GM12878 (cell line): ENCODE measurements around the gene SHC1. TPM values are rescaled to one million over a fixed set of nuclear protein-coding genes. Genes with fewer than 3 reads are reported as not detected.
A peak's percentile ranks its signal among the peaks of the same experiment; 100 is the strongest.

ENCODE experiments used
- ATAC-seq: fragments of 200-7000 bp; cut with Tn5 transposase; 3 replicates; pipeline ENCODE4 v1.9.1; 2020; ENCODE audit warnings: mild to moderate bottlenecking, moderate library complexity
- BruUV-seq: library from RNA; stranded (reverse); fragments of 400-500 nt; replicated peaks from 2 replicates; lab custom pipeline; 2021; lab: Mats Ljungman, UMichigan
- CTCF ChIA-PET: fragments of 300-600 bp; sonication (Branson Sonifier 250); formaldehyde crosslinking; extraction: SDS; loops from one replicate; lab custom pipeline; 2021; ENCODE audit warnings: inconsistent platforms; lab: Yijun Ruan, JAX
- POLR2A ChIA-PET: fragments of 350-600 bp; formaldehyde crosslinking; extraction: SDS; loops from one replicate; lab custom pipeline; 2021; ENCODE audit warnings: inconsistent platforms; lab: Charles Lee
- RAD21 ChIA-PET: fragments of 300-600 bp; sonication (Branson Sonifier 250); formaldehyde crosslinking; loops from one replicate; lab custom pipeline; 2023; ENCODE audit warnings: antibody characterized with exemption; ENCODE audit not compliant: unreplicated experiment; lab: Charles Lee
- SMC1A ChIA-PET: fragments of 300-600 bp; sonication (Branson Sonifier 250); formaldehyde crosslinking; loops from one replicate; lab custom pipeline; 2023; ENCODE audit not compliant: unreplicated experiment, uncharacterized antibody; lab: Charles Lee
- DNase-seq: peaks from one replicate; pipeline ENCODE4 v3.0.0-alpha.2; 2011; ENCODE audit warnings: low read depth, low spot score
- FAIRE-seq: peaks from 3 replicates; lab custom pipeline; 2011; peaks lifted over from hg19 to GRCh38; lab: Jason Lieb, UNC
- H2AFZ ChIP-seq: 2 replicates; pipeline ENCODE4 v1.6.0; 2011; ENCODE audit warnings: low read depth, low read length, control low read depth; ENCODE audit not compliant: control insufficient read depth
- H3K27ac ChIP-seq: 2 replicates; pipeline ENCODE4 v1.5.1; 2011; ENCODE audit warnings: control low read depth; ENCODE audit not compliant: control insufficient read depth, insufficient read depth
- H3K27me3 ChIP-seq, 2 experiments: replicated peaks in 1 of 2; 2 replicates each; pipeline versions ENCODE4 v1.6.0 to v1.6.1; 2011; ENCODE audit warnings: low read length in 1 of 2; ENCODE audit not compliant: control insufficient read depth in 2 of 2, insufficient read depth in 2 of 2
- H3K36me3 ChIP-seq, 2 experiments: 2 replicates each; pipeline ENCODE4 v1.5.1; 2011; ENCODE audit warnings: low read length in 1 of 2; ENCODE audit not compliant: control insufficient read depth in 2 of 2, insufficient read depth in 2 of 2
- H3K4me1 ChIP-seq: 2 replicates; pipeline ENCODE4 v1.6.1; 2011; ENCODE audit warnings: mild to moderate bottlenecking, low read length, moderate library complexity, mixed read lengths; ENCODE audit not compliant: control insufficient read depth, insufficient read depth
- H3K4me2 ChIP-seq: 2 replicates; pipeline ENCODE4 v1.6.0; 2011; ENCODE audit warnings: control low read depth; ENCODE audit not compliant: control insufficient read depth, insufficient read depth
- H3K4me3 ChIP-seq: fragments of 200-600 bp; sonication (generic); 2 replicates; pipeline ENCODE4 v1.5.1; 2016
- H3K79me2 ChIP-seq: 2 replicates; pipeline ENCODE4 v1.6.0; 2011; ENCODE audit warnings: low read length; ENCODE audit not compliant: control insufficient read depth, insufficient read depth
- H3K9ac ChIP-seq: 2 replicates; pipeline ENCODE4 v1.8.0; 2011; ENCODE audit warnings: low read length, control low read depth, mixed read lengths; ENCODE audit not compliant: control insufficient read depth, insufficient read depth
- H3K9me3 ChIP-seq: replicated peaks from 3 replicates; pipeline ENCODE4 v1.5.1; 2011; ENCODE audit warnings: mild to moderate bottlenecking, low read length; ENCODE audit not compliant: control insufficient read depth, insufficient read depth
- H4K20me1 ChIP-seq: 2 replicates; pipeline ENCODE4 v1.6.0; 2011; ENCODE audit not compliant: control insufficient read depth, insufficient read depth
- MLLT1 ChIP-seq: fragments of 450-650 bp; IDR thresholded peaks from 2 replicates; pipeline ENCODE4 v1.6.1; 2016; ENCODE audit warnings: mild to moderate bottlenecking
- POLR2AphosphoS2 ChIP-seq: IDR thresholded peaks from 2 replicates; pipeline ENCODE4 v1.6.1; 2011; ENCODE audit warnings: low read depth, mild to moderate bottlenecking, low read length, improper control_type of control experiment, moderate library complexity
- WGBS: methylation state at CpG from one replicate; pipeline ENCODE4 v1.1.6; 2016; ENCODE audit warnings: low lambda C conversion rate; ENCODE audit not compliant: insufficient replicate concordance, insufficient coverage; ENCODE audit errors: missing lambda C conversion rate; 5-methylcytosine and 5-hydroxymethylcytosine counted together
- in situ Hi-C: fragments of 300-500 bp; cut with MboI; formaldehyde crosslinking; loops from 9 replicates; pipeline ENCODE4 v1.14.3; 2018; ENCODE audit warnings: mixed read lengths
- intact Hi-C: fragments of 100-400 bp; cut with micrococcal nuclease; formaldehyde crosslinking; loops from one replicate; pipeline ENCODE4 v1.14.2; 2022; ENCODE audit not compliant: unreplicated experiment
- polyA plus RNA-seq, 11 experiments: library from polyadenylated mRNA; depleted of rRNA in 4 of 11; unstranded in 6 of 11; stranded (reverse) in 5 of 11; fragments of >200 nt; fragmentation: Nextera tagmentation in 4 of 11; fragmentation: Illumina TruSeq in 1 of 11; extraction: Ambion mirVana in 4 of 11; extraction: Trizol in 1 of 11; gene quantifications; 1 replicate in 1 of 11; 2 replicates in 10 of 11; pipeline versions ENCODE4 v1.2.1 to v1.2.3, GENCODE V29; 2011 to 2016; ENCODE audit warnings: inconsistent platforms in 2 of 11, missing spikeins in 2 of 11, low read depth in 1 of 11
- total RNA-seq, 4 experiments: library from RNA; depleted of rRNA in 3 of 4; stranded (reverse); fragments of >200 nt in 3 of 4; fragmentation: Illumina TruSeq in 1 of 4; extraction: Trizol in 1 of 4; gene quantifications; 2 replicates each; pipeline versions ENCODE4 v1.2.1 to v1.2.3, GENCODE V29; 2013 to 2021

Gene SHC1
- total and polyA plus RNA-seq, 10 of the 15 experiments (the other 5 are each of a cell fraction or from before 2014, with no cell fraction given): 2.6 to 49.3 (median 25.2) TPM

- H4K20me1 ChIP-seq: no peaks in the 10 kb centered on the region
These were observed 923 bp upstream of the SHC1 start for GRCh38 chr1:154971341-154971998.

More at GRCh38 chr1:154971341-154971998, 923 bp upstream of the SHC1 start:
- Histone ChIP-seq H3K9me3 (no peaks in the 10 kb centered on the region), H3K79me2 (peaks cover 58% of the 10 kb centered on the region), H3K27me3 (no peaks in the 10 kb centered on the region), H3K27ac (peak overlapping the region; percentile 65), H3K4me3 (peak overlapping the region; percentile 63; the same call in 1 of the 2 replicates), H3K4me2 (peak overlapping the region; percentile 74), H3K36me3 (peaks cover 4 to 8% of the 10 kb centered on the region in 2 experiments; a peak in 3 of 4 replicates), H3K4me1 (peaks cover 23% of the 10 kb centered on the region), H3K9ac (peak overlapping the region; percentile 52), H2AFZ (no peak overlapping the region)
- RAD21 ChIA-PET: interaction anchor here (0.9 to 2.8 kb wide), 9 partner anchors 10 to 114 kb away, joined by 3 to 20 read pairs (median 4); partner anchors contain the start of genes FLAD1, PBXIP1, PMVK and PYGO2
- BruUV-seq: no TSS peak
- CTCF ChIA-PET: interaction anchor here (0.6 to 20.6 kb wide), 11 partner anchors 10 to 103 kb away, joined by 3 to 226 read pairs (median 4); partner anchors contain the start of genes ADAM15, LENEP, PBXIP1 and PMVK
- FAIRE-seq: no peak
- no peak for DNase-seq
- in situ Hi-C loops: no loop called here
- WGBS: over 99% methylated on average over 10 of the region's 10 CpGs
- no peak for ATAC-seq
- TF ChIP-seq POLR2AphosphoS2 (no peak), MLLT1 (0 out of 2 replicates have a peak, but pooled peaks have one; percentile 26)
- SMC1A ChIA-PET: interaction anchor here (1.3 to 3.2 kb wide), 7 partner anchors 10 to 412 kb away, joined by 3 to 21 read pairs (median 6); partner anchors contain the start of genes FLAD1, KCNN3, PBXIP1 and PYGO2
- intact Hi-C loops: loop anchor here (5.0 kb wide), 1 partner anchor 91 kb away; the partner anchor contains the start of gene EFNA4
- POLR2A ChIA-PET: interaction anchor here (0.7 to 9.8 kb wide), 16 partner anchors 8 to 343 kb away, joined by 3 to 140 read pairs (median 4); partner anchors contain the start of genes CLK2, FLAD1, PBXIP1 and PMVK
